DND-41 (cell line): ENCODE results near the gene AGL.

Experiments used
- CTCF ChIP-seq: IDR thresholded peaks from 2 replicates; pipeline ENCODE4 v1.5.1; 2012; ENCODE audit warnings: borderline replicate concordance, low read length, moderate library complexity, mild to moderate bottlenecking; ENCODE audit not compliant: poor library complexity, severe bottlenecking; ENCODE audit errors: extremely low read depth
- EZH2 ChIP-seq: IDR thresholded peaks from 3 replicates; pipeline ENCODE4 v1.6.1; 2012; ENCODE audit warnings: borderline replicate concordance, low read depth, mild to moderate bottlenecking, moderate library complexity, low read length, inconsistent platforms; ENCODE audit not compliant: severe bottlenecking

- no peak for TF ChIP-seq CTCF
- TF ChIP-seq EZH2, result no peak
These were observed 35.7 kb upstream of the AGL start for GRCh38 chr1:99814373-99814900.
